ENCODE results near the gene PTPRD.

DNA sequence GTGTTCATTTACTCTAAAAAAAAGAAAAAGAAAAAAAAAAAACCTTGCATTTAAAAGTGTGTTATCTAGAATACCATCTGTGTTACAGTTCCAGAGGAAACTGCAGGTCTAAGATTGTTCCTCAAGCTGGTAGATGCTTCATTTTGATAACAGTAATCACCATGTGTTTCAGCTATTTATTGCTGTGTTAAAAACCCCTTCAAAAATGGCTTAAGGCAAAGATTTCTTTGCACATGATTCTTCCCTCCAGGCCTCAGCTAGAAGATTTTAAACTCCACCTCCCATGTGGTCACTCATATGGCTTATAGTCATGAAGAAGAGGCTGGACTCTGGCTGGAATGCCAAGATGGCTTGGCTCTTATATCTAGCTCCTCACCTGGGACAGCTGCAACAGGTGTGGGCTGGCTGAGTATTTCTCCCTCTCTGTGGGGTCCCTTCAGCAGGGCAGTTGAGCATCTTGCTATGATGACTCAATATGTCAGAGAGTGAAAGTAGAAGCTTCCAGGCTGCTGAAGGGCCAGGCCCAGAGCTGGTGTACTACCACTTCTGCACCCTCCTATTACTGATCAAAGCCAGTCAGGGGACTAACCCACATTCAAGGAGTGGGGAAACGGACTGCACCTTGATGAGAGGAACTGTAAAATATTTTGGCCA lies 1892.8 kb downstream of the PTPRD start:
- TF ChIP-seq, protein P1, sequence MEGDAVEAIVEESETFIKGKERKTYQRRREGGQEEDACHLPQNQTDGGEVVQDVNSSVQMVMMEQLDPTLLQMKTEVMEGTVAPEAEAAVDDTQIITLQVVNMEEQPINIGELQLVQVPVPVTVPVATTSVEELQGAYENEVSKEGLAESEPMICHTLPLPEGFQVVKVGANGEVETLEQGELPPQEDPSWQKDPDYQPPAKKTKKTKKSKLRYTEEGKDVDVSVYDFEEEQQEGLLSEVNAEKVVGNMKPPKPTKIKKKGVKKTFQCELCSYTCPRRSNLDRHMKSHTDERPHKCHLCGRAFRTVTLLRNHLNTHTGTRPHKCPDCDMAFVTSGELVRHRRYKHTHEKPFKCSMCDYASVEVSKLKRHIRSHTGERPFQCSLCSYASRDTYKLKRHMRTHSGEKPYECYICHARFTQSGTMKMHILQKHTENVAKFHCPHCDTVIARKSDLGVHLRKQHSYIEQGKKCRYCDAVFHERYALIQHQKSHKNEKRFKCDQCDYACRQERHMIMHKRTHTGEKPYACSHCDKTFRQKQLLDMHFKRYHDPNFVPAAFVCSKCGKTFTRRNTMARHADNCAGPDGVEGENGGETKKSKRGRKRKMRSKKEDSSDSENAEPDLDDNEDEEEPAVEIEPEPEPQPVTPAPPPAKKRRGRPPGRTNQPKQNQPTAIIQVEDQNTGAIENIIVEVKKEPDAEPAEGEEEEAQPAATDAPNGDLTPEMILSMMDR (tag by site-specific recombination; IDR thresholded peaks at IDR 0.05): no peak
- TF ChIP-seq ZNF214 (tag by site-specific recombination; IDR thresholded peaks at IDR 0.05; ENCODE audit: borderline replicate concordance): no peak
- TF ChIP-seq, protein P2, sequence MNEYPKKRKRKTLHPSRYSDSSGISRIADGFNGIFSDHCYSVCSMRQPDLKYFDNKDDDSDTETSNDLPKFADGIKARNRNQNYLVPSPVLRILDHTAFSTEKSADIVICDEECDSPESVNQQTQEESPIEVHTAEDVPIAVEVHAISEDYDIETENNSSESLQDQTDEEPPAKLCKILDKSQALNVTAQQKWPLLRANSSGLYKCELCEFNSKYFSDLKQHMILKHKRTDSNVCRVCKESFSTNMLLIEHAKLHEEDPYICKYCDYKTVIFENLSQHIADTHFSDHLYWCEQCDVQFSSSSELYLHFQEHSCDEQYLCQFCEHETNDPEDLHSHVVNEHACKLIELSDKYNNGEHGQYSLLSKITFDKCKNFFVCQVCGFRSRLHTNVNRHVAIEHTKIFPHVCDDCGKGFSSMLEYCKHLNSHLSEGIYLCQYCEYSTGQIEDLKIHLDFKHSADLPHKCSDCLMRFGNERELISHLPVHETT (tag by site-specific recombination; IDR thresholded peaks at IDR 0.05): no peak
- no peak for TF ChIP-seq PRDM1 (tag by site-specific recombination; IDR thresholded peaks at IDR 0.05)
- TF ChIP-seq TRIM28 (IDR thresholded peaks at IDR 0.05; ENCODE audit: borderline replicate concordance, low read length): no peak
- no peak for TF ChIP-seq ZNF157 (tag by site-specific recombination; IDR thresholded peaks at IDR 0.05)
- TF ChIP-seq, protein P3, sequence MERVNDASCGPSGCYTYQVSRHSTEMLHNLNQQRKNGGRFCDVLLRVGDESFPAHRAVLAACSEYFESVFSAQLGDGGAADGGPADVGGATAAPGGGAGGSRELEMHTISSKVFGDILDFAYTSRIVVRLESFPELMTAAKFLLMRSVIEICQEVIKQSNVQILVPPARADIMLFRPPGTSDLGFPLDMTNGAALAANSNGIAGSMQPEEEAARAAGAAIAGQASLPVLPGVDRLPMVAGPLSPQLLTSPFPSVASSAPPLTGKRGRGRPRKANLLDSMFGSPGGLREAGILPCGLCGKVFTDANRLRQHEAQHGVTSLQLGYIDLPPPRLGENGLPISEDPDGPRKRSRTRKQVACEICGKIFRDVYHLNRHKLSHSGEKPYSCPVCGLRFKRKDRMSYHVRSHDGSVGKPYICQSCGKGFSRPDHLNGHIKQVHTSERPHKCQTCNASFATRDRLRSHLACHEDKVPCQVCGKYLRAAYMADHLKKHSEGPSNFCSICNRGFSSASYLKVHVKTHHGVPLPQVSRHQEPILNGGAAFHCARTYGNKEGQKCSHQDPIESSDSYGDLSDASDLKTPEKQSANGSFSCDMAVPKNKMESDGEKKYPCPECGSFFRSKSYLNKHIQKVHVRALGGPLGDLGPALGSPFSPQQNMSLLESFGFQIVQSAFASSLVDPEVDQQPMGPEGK (tag by site-specific recombination; IDR thresholded peaks at IDR 0.05): no peak
- no peak for TF ChIP-seq OSR2 (tag by site-specific recombination; IDR thresholded peaks at IDR 0.05)
- TF ChIP-seq ZNF324 (tag by site-specific recombination; IDR thresholded peaks at IDR 0.05): no peak
